Measurements from ENCODE around the gene FGF2.

Gene FGF2

GRCh38 chr4:122912810-122913575 lies 86.4 kb downstream of the FGF2 start:
- ChIA-PET CTCF (interaction anchor here (0.6 to 2.2 kb wide), 6 partner anchors 13 to 155 kb away, joined by 3 to 19 read pairs (median 4); no protein-coding TSS in a partner anchor), POLR2A (no interaction called here)
- no peak overlapping the region for H3K4me3 ChIP-seq (ENCODE audit: low read depth, low read length)
- no peaks in the 10 kb centered on the region for H3K9me3 ChIP-seq (ENCODE audit: control insufficient read depth, insufficient read depth, low read depth, low read length)
- no peaks in the 10 kb centered on the region for H3K4me1 ChIP-seq (ENCODE audit: control insufficient read depth, insufficient read depth, low read length)
- H3K36me3 ChIP-seq (ENCODE audit: control insufficient read depth in 2 of 2, insufficient read depth in 1 of 2, low read length in 2 of 2) = peaks cover 0 to 24% of the 10 kb centered on the region in 2 experiments; a peak in 2 of 3 replicates
- no peak overlapping the region for H3K27ac ChIP-seq (ENCODE audit: extremely low read depth, low read depth, low read length)
- TF ChIP-seq GLIS2 (tag by site-specific recombination; IDR thresholded peaks at IDR 0.05) (no peak), ZNF280D (tag by site-specific recombination; IDR thresholded peaks at IDR 0.05) (no peak), HOXC10 (CRISPR knock-in tag; IDR thresholded peaks at IDR 0.05) (no peak), ZNF658 (tag by site-specific recombination; IDR thresholded peaks at IDR 0.05) (no peak), ZNF423 (tag by site-specific recombination; IDR thresholded peaks at IDR 0.05) (no peak), ZNF555 (tag by site-specific recombination; conservative IDR thresholded peaks at IDR 0.05) (no peak), ATF2 (tag by site-specific recombination; IDR thresholded peaks at IDR 0.05; ENCODE audit: low read depth) (no peak), ZNF416 (tag by site-specific recombination; IDR thresholded peaks at IDR 0.05) (no peak), ZNF112 (tag by site-specific recombination; IDR thresholded peaks at IDR 0.05) (no peak), ZNF202 (tag by site-specific recombination; IDR thresholded peaks at IDR 0.05; ENCODE audit: borderline replicate concordance) (no peak), ZFP37 (tag by site-specific recombination; IDR thresholded peaks at IDR 0.05) (no peak), GLI2 (tag by site-specific recombination; IDR thresholded peaks at IDR 0.05; ENCODE audit: borderline replicate concordance, low read depth) (no peak), ZBTB6 (tag by site-specific recombination; IDR thresholded peaks at IDR 0.05) (no peak), ZNF324 (tag by site-specific recombination; IDR thresholded peaks at IDR 0.05) (no peak), ZNF214 (tag by site-specific recombination; IDR thresholded peaks at IDR 0.05; ENCODE audit: borderline replicate concordance) (no peak), ZNF157 (tag by site-specific recombination; IDR thresholded peaks at IDR 0.05) (no peak)

GRCh38 chr4:122914292-122914904 lies 87.8 kb downstream of the FGF2 start:
- H3K4me3 ChIP-seq (ENCODE audit: low read depth, low read length) = no peak overlapping the region
- no peak overlapping the region for H3K27ac ChIP-seq (ENCODE audit: extremely low read depth, low read depth, low read length)
- H3K4me1 ChIP-seq (ENCODE audit: control insufficient read depth, insufficient read depth, low read length) = no peaks in the 10 kb centered on the region
- TF ChIP-seq ZNF639 (tag by site-specific recombination; IDR thresholded peaks at IDR 0.05) (no peak), ZNF654 (tag by site-specific recombination; IDR thresholded peaks at IDR 0.05; ENCODE audit: low read depth) (peak; percentile 40)
- H3K36me3 ChIP-seq (ENCODE audit: control insufficient read depth in 2 of 2, insufficient read depth in 1 of 2, low read length in 2 of 2) = peaks cover 0 to 24% of the 10 kb centered on the region in 2 experiments; a peak in 2 of 3 replicates
- H3K9me3 ChIP-seq (ENCODE audit: control insufficient read depth, insufficient read depth, low read depth, low read length) = no peaks in the 10 kb centered on the region
- ChIA-PET CTCF (interaction anchor here (0.6 to 2.2 kb wide), 11 partner anchors 10 to 312 kb away, joined by 3 to 19 read pairs (median 4); no protein-coding TSS in a partner anchor), POLR2A (interaction anchor here (0.6 to 0.9 kb wide), 2 partner anchors 8 to 413 kb away, joined by 3 to 6 read pairs; partner anchors contain the start of gene NUDT6)

All from HEK293 (cell line).